Globus pallidus (tissue), 1 donor: Measurements from ENCODE around the gene GAS1.
A peak's percentile ranks its signal among the peaks of the same experiment; 100 is the strongest.

Source experiments
- DNase-seq: peaks from one replicate; pipeline ENCODE4 v3.0.0-alpha.2; 2015; ENCODE audit warnings: low spot score

GAS1 gene

DNA sequence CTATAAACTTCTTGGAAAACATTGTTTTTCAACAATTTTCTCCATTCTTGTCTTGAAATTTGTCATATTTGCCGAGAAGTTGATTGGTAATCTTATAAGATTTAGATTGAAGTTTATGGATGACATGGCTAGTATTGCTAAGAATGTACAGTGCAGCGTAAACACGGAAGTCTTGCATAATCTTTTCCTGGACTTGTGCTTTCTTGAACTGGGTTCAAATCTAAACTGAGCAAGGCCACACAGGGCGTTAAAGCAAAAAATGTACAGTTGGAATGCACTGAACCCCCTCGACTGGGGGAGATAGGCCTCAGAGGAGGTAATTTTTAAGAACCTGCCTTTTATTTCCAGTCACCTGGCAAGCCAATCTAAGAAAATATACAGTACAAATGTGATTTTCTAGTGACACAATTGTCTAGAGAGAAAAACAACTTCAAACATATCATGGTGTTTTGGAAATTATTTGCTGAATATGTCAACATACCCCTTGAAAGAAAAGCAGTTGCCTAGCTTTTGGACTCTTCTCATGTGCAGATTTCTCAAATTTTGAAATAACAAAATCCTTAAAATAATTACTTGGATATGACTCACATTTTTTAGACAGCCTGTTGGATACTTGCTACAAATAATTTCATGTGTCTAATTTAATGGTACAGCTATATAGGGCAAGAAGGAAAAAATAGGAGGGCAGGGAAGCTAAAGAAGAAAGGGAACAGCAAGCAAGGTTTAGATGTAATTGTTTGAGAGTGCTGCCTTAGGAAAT, 18.5 kb upstream of the GAS1 start:
- DNase-seq: no peak

DNA sequence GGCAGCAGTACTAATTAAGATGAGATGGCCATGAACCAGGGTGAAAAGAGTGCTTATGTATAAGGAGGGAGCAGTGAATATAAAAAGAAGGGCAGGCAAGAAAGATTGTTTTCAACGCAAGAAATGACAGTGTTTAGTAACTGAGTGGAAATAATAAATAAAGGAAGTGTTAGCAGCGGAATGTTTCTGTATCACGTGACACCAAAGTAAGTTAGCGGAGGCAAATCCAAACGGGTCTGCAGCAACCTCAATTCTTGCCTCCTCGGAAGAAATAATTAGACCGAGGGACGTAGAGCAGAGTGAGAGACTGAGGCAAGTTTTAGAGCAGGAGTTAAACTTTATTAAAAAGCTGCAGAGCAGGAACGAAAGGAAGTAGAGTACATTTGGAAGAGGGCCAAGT, 15.4 kb upstream of the GAS1 start:
- no peak for DNase-seq

DNA sequence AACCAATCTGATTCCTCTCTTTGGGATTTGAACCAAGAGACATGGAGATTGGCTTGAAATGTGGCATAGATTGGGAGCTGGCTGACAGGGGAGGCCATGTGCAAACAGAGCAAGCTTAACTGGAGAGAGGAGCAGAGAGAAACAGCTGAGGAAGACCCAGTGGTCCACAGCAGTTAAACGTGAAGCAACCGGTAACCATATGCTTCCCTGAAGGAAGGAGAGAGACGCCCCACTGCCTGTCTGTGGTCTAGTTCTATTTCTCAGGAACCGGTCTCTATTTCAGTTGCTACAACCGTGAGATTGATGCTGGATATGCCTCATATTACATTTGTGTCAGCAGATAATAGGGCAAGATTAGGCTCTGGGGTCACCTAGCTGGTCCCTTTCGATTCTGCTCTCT, 13.6 kb upstream of the GAS1 start:
- DNase-seq: no peak

DNA sequence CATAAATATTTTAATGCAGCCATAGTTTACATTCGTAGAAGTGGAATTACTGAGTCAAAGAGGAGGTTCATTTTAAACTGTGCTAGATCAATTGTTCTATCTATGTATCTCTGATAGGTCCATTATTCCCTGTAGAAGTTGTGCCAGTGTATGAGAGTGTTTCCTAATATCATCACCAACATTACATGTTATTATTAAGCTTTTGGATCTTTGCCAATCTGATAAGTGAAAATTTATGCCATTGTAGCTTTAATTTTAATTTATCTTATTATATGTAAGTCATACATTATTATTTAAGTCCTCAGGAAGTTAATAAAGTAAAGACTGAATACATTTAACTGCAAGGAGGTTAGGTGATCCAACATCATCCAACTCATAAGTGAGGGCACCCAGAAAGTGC, 10.9 kb upstream of the GAS1 start:
- DNase-seq: no peak

DNA sequence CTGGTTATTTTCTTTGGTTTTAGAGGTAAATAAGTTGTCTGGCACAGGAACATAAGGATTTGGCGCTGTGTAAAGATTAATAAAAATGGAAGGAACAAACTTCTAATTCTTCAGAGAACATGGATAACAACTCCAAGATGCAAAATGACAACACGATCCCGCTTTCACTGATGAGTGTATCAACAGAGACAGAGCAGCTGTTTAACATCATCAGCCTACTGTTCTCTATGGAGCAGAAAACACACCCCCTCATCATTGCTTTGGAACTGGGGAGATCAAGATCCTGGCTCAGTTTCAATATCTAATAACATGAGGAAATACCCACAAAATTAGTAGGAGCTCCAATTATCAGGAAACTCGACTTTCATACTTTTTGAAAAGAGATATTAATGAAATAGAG, 8.3 kb upstream of the GAS1 start:
- no peak for DNase-seq

DNA sequence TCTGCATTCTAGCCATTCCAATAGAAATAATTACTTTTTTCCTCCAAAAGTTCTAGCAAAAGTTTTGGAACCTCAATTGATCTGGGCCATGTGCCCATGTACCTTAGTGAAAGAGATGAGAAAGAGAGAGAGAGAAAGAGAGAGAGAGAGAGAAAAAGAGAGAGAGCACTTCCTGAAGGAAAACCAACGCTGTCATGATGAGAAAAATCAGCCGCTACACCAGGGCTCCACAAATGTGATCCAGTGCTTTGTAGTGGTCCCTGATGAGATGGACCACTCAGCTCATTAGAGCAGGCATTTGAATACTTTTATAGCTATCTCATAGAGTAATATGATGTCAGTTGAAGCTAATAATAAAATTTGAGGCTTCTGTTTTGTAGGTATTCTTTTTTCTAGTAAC, 7.7 kb upstream of the GAS1 start:
- DNase-seq: no peak

DNA sequence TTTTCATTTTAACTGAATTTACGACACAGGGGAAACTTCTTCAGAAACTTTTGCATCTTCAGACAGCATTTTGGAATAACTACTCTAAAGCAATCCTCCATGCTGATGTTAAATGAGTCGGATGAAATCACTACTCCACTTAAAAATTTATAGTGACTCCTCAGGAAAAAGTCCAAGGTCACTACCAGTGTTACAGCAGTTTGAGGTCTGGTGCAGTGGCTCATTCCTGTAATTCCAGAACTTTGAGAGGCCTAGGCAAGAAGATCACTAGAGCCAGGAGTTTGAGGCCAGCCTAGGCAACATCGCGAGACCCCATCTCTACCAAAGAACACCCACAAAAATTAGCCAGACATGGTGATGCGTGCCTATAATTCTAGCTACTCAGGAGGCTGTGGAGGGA, 5.9 kb upstream of the GAS1 start:
- no peak for DNase-seq

DNA sequence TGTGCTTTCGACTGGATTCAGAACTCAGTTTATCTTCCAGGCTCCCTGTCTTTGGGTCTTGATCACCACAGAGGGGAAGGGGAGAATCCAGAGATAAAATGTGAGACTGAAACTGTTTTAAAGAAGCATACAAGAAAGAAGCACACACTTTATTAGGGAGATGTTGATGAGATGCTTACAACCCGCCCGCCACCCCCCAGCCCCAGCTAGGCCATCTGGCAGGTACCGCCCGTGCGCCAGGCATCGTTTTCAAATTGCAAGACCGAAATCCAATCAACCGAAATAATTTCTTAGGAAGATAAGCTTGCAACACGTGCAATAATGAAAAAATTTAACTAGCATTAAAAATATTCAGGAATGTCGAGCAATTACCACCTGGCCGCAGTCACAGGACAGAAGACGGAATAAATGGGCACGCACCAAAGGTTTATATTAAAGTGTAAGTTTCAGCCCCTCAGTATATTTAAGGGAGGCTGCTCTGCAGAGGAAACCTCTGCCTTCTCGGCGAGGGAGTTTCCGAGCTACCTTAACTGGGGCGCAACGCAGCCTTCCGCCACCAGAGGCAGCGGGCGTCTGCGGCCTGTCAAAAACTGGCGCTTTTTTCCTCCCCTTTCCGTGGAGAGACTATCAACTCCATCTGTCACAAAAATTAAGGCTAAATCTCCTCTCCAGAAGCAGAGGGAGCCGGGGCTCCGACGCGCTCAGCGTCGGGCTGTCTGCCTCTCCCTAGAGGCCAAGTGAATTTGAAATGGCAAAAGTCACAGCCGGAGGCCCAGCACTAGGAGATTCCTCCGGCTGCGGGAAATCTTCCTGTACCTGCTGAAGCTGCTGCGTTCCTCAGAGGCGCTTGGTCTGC, 996 bp upstream of the GAS1 start:
- DNase-seq: peak; percentile 87

DNA sequence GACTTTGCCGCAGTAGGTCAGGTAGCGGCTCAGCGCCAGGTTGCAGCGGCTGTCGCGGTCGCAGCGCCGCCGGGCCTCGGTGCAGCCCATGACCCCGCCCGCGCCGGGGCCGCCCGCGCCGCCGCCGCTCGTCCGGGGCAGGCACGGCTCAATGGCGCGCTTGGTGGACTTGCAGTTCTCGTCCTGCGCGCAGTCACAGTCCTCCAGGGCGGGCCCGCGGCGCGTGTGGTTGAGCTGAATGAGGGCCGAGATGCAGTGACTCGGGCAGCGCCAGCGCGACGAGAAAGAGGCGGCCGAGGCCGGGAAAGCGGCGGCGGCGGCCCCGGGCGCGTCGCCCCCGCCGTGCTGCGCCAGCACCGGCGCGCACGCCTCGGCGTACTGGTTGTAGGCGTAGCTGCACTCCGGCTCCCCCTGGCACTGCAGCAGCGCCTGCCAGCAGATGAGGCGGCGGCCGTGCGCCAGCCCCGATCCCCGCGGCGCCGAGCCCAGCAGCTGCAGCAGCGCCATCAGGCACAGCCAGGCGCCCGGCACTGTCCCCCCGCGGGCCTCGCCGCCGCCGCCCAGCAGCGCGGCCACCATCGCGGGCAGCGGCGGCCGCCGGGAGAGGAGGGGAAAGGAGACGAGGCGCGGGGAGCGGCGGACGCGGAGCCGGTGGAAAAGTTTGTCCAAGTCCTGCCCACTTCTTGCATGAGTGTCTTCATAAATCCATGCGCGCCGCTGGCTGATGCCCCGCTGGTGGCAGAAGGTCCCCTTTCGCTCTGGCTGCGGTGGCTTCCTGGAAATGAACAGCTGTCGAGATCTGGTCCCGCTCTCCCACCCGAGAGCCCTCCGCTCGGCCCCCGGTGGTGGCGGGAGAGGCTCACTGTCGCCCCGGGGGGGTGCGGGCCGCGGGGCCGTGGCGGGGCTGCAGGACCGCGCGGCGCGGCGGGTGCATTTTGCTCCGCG, 833 bp downstream of the GAS1 start:
- peak; percentile 82 for DNase-seq

DNA sequence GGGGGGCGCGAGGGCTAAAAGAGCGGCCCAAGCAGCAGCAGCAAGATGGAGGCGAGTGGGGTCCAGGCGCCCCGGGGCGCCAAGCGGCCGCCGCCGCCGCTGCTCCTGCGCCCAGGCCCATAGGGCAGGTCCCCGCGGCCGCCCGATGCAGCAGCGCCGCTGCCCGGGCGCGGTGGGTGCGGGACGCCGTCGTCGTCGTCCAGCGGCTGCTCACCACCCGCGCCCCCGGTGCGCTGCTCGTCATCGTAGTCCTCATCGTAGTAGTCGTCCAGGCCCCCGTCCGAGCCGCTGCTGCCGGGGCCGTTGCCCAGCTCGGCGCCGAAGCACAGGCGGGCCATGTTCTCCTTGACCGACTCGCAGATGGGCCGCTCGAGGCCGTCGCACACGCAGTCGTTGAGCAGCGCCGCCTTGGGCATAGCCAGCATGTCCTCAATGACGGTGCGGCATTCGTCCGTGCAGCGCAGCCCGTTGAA, 1.5 kb downstream of the GAS1 start:
- DNase-seq: peak; percentile 61

DNA sequence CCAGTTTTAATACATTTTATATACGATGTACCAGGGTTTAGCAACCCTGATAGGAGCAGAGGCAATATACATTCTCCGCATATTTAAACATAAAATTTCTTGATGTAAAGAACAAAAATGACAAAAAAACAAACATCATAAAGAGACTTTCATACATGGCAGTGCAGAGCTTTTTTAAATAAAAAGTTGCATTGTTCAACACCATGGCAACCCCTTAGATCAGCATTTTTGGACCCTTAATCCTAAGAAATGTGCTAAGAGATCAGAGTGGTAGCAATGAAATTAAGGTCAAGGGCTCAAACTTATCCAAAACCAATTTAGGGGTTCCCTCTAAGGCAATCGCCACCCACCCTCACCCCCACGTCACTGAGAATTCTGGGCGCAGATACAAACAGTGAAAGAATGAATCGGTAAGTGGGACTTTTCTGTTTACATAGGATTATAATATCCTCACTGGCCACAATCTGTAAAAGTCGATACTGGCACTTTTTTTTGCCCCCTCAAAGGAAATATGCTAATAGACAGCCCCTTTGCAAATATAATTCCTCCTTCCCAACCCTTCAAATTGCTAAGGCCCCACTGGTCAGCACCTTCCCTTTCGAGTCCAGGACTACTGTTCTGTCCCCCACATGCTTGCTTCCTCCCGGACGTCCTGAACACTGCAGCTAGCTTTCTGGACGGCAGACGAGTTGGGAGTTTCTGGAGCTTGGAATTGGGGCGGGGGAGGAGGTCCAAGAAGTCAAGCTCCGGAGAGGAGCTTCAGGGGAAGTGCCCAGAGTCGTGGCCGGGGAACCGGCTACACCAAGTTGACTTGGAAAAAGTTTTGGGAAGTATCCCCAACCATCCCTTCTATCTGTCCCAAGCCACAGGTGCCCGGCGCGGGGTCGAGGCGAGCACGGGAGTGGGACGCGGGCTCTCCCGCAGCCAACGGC, 2.2 kb downstream of the GAS1 start:
- DNase-seq: peak; percentile 21

DNA sequence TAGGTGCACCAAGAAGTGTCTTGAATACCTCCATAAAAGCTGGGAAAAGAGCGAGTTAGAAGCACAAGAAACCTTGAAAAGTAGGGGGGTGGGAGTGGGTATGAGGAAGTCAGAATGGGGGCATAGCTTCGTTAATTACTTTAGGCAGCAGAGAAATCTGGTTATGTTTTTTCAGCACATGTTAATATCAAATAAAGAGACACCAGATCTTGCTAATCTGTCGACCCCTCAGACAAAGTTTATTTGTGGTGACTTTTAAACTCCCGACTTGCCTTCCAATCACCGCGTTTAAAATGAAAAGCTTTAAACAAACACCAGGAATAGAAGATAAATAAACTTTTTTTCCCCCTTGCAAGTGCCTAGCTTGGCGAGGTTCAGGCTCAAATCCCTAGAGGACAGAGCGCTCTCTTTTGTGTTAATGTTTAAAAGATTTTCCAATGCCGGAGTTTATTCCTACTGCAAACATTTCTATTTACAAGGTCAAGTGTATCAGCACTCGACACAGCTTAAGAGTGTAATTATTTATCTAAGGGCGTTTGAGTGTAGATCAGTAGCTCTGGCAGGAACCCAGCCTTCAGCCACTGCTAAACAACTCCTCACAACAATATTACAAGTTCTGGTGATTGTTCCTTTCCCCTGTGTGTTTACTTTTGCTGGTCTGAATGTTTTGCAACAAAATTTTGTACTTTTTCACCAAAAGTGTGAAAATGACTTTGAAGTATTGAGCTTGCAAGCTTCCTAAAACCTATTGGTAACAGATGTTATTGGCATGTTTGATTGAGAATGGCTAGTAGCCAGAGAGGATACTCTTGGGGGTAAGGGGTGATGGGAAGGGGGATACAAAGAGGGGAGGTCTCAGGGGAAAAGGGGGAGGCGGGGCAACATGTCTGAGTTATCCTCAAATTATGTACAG, 3.8 kb downstream of the GAS1 start:
- DNase-seq: no peak

DNA sequence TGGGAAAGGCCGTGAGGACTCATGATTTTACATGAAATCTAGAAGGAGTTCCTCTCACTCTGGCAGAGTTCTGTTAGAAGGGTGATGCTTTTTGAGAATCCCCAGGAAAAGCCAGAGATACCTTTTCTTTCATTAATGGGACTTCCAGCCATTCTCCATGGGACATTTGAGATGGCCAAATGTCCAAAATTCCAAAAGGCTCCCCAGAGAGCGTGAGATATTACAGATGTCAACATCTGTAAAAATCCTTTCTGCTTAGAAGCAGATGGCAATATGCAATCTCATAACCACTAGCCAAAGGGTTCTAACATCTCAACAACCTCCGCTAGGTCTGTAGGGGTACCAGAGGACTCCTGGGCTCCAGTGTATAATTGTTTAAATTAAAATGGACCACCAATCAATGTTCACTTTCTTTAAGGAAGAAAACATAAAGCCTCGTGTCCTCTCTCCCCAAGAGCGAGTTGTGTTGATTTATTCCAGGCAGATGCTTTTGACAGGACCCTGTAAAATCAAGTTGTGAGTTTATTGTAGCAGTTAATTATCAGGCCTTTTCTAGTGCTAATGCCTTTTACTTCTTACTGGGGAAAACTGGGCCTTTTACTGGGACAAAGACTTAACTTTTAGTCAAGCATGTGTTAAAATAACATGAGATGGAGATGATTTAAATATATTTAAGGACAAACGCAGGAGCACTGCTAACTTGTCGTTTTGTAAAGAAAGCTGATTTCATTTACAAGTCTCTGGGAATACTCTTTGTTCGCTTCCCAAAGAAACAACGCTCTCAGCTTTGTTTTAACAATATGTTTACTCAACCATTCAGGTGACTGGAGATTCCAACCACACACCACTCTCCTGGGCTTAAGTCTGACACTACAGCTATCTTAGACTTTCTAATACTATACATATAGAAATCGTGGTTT, 4.8 kb downstream of the GAS1 start:
- DNase-seq: no peak

DNA sequence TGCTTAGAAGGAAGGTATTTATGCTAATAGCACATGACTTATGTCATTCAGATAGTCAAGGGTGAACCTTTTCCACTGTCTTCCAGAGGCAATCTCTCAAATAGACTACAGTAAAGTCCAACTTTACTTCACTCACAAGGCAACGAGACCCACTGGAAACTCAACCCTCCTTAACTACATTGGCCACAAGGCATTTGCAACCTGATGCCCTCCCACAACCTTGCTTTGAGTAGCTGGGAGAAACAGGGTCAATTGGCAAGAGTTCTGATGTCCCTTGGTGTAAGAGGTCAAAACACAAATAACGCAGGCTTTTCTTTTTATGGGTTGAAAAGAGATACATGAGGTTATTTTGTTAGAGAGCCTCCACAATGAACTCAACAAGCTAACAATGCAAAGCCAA, 6.1 kb downstream of the GAS1 start:
- no peak for DNase-seq

DNA sequence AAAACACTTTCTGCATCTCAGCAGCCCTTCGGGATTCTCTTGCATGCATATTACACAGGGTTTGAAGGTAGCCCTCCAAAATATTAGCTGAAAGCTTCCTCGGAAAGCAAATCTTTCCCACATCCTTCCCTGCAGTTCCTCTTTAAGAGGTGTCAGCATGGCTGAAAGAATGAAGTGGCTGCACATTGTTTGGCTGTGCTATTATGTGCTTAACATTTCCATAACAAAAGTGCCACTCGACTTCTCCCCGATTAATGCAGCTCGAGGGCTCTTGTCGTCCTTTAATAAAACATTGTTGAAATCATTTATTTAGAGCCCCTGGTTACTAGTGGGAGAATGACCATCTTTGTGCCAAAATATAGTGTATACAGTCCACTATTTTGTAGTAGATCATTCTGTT, 6.5 kb downstream of the GAS1 start:
- no peak for DNase-seq

DNA sequence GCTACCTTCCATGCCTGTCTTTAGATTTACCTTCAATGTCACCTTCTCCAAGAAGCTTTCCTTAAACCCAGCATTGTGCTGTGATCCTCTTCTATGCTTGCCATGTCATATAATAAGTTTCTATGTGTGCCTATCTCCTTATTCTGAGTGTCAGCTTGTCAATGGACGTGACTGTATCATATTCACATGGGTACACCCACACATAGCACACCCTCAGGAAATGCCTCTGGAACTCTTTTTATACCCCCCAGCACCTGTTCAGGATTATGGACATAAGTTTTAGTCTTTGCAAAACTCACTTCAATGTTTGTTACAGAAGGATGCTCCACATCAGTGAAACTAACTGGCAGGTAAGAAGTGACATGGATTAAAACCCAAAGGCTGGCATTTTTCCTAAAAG, 7.4 kb downstream of the GAS1 start:
- DNase-seq: no peak

DNA sequence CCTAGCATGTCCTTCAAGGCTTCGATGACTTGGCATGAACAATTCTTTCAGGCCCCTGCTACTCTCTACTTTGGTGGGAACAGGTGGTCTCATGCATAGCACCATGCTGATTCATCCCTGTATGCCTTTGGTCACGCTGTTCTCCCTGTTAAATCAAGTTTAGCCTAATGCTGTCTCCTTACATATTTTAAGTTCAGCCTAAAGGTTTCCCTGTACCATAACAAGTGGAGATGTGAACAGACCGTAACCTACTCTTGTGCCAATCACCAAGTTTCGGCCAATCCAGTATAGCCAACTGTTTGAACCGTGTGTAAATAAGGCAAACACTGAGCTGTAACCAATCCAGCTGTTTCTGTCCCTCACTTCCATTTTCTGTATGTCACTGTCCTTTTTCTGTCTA, 8.0 kb downstream of the GAS1 start:
- no peak for DNase-seq

DNA sequence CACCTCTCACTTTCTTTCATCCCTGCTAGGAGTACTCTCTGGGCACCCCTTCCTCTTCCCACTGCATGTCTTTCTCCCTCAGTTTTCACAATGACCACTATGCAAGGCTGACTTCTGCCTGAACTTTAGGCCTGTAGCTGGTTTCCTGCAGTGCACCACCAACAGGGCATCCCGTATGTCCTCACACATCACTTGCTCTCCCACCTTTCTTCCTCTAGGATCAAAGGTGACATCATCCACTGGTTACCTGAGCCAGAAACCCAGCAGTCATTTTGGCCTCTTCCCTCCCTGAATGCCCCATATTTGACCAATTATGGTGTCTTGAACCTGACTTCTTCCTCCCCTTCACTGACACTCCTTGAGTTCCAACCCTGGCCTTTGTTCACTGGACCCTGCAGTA, 8.5 kb downstream of the GAS1 start:
- no peak for DNase-seq

DNA sequence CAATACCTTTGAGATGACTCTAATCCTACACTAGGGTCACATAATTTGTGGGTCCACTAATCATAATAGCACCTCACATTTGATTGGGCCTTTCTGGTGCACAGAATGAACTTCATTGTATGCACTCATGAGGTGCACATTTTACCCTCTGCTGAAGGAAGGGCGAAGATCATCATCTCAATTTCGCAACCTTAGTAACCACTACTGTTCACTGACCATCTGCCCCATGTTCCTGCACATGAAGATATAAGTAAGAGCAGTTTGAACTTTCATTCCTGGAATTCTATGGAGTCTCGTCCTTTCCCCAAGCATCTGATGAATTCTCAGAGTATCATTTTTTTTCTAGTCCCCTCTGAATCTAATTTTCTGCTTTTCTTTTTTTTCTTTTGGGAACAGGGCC, 21.2 kb downstream of the GAS1 start:
- DNase-seq: no peak
